Keratinocyte (primary cell): ENCODE data around the gene LRRC8C. TPM values are rescaled to one million over a fixed set of nuclear protein-coding genes. Genes with fewer than 3 reads are reported as not detected.

Experiments
- DNase-seq: peaks from one replicate; pipeline ENCODE4 v3.0.0-alpha.2; 2011; ENCODE audit warnings: low read depth, missing footprints, low spot score
- FAIRE-seq: peaks from 2 replicates; lab custom pipeline; 2011; peaks lifted over from hg19 to GRCh38; lab: Jason Lieb, UNC
- H2AFZ ChIP-seq: 2 replicates; pipeline ENCODE4 v1.6.0; 2012; ENCODE audit warnings: low read length, control low read depth, inconsistent platforms; ENCODE audit not compliant: control insufficient read depth
- H3K27ac ChIP-seq: 2 replicates; pipeline ENCODE4 v1.5.1; 2011; ENCODE audit warnings: low read length; ENCODE audit not compliant: control insufficient read depth, insufficient read depth
- H3K27me3 ChIP-seq: 3 replicates; pipeline ENCODE4 v1.6.0; 2011; ENCODE audit warnings: low read length; ENCODE audit not compliant: control insufficient read depth, insufficient read depth; ENCODE audit errors: extremely low read depth
- H3K36me3 ChIP-seq, 2 experiments: 2 replicates in 1 of 2; 3 replicates in 1 of 2; pipeline ENCODE4 v1.5.1; 2011; ENCODE audit warnings: low read length in 2 of 2, mild to moderate bottlenecking in 1 of 2; ENCODE audit not compliant: control insufficient read depth in 2 of 2, insufficient read depth in 2 of 2; ENCODE audit errors: extremely low read depth in 1 of 2
- H3K4me1 ChIP-seq: 3 replicates; pipeline ENCODE4 v1.5.1; 2011; ENCODE audit warnings: low read length; ENCODE audit not compliant: control insufficient read depth, insufficient read depth; ENCODE audit errors: extremely low read depth
- H3K4me2 ChIP-seq: 3 replicates; pipeline ENCODE4 v1.6.0; 2011; ENCODE audit warnings: low read depth, low read length; ENCODE audit not compliant: control insufficient read depth, insufficient read depth; ENCODE audit errors: extremely low read depth
- H3K4me3 ChIP-seq, 3 experiments: fragments of 200-600 bp in 1 of 3; sonication (generic) in 1 of 3; 2 replicates in 2 of 3; 3 replicates in 1 of 3; pipeline ENCODE4 v1.5.1; 2011 to 2016; ENCODE audit warnings: low read length in 3 of 3, mild to moderate bottlenecking in 3 of 3, control low read depth in 2 of 3, inconsistent platforms in 1 of 3, low read depth in 1 of 3, mixed read lengths in 1 of 3, mixed run types in 1 of 3, moderate library complexity in 1 of 3; ENCODE audit not compliant: control insufficient read depth in 2 of 3, insufficient read depth in 2 of 3; ENCODE audit errors: extremely low read depth in 1 of 3
- H3K79me2 ChIP-seq: 2 replicates; pipeline ENCODE4 v1.6.0; 2012; ENCODE audit warnings: low read length; ENCODE audit not compliant: control insufficient read depth, insufficient read depth
- H3K9ac ChIP-seq: 3 replicates; pipeline ENCODE4 v1.6.0; 2011; ENCODE audit warnings: low read length; ENCODE audit not compliant: control insufficient read depth, insufficient read depth; ENCODE audit errors: extremely low read depth
- H3K9me1 ChIP-seq: 3 replicates; pipeline ENCODE4 v1.6.0; 2011; ENCODE audit warnings: low read length; ENCODE audit not compliant: control insufficient read depth, insufficient read depth; ENCODE audit errors: extremely low read depth
- H3K9me3 ChIP-seq: 2 replicates; pipeline ENCODE4 v1.5.1; 2012; ENCODE audit warnings: low read depth, low read length; ENCODE audit not compliant: control insufficient read depth
- H4K20me1 ChIP-seq: 3 replicates; pipeline ENCODE4 v1.6.0; 2011; ENCODE audit warnings: low read length; ENCODE audit not compliant: control insufficient read depth, insufficient read depth; ENCODE audit errors: extremely low read depth
- EZH2 ChIP-seq: IDR thresholded peaks from one replicate; pipeline ENCODE4 v1.6.1; 2012; ENCODE audit warnings: inconsistent platforms, mild to moderate bottlenecking, low read length, moderate library complexity
- dilution Hi-C: fragments of 300-500 bp; cut with MboI; formaldehyde crosslinking; loops from one replicate; pipeline ENCODE4 v1.7.0; 2020; ENCODE audit warnings: low sequenced_read_pairs; ENCODE audit not compliant: extremely low pct_ligation_motif_present
- polyA plus RNA-seq, 5 experiments: library from polyadenylated mRNA; depleted of rRNA in 3 of 5; stranded (reverse) in 3 of 5; stranded (forward) in 1 of 5; unstranded in 1 of 5; fragments of >200 nt; gene quantifications; 1 replicate in 1 of 5; 2 replicates in 3 of 5; 3 replicates in 1 of 5; pipeline versions ENCODE4 v1.2.1 to v1.2.3, GENCODE V29; 2011 to 2012; ENCODE audit warnings: missing spikeins in 2 of 5, low read depth in 1 of 5, low replicate concordance in 1 of 5
- TF ChIP-seq, protein P1 (sequence below), 3 experiments: IDR thresholded peaks in 1 of 3; conservative IDR thresholded peaks in 1 of 3; optimal IDR thresholded peaks in 1 of 3; 2 replicates in 2 of 3; 3 replicates in 1 of 3; pipeline versions ENCODE3 to v1.5.1; 2011; ENCODE audit warnings: low read length in 3 of 3, mild to moderate bottlenecking in 3 of 3, moderate library complexity in 2 of 3, control low read depth in 1 of 3, inconsistent platforms in 1 of 3; ENCODE audit not compliant: insufficient read depth in 2 of 3; ENCODE audit errors: extremely low read depth in 1 of 3

LRRC8C gene
- polyA plus RNA-seq, 1 donor (not counting 4 experiments of a cell fraction or from before 2014, with no cell fraction given), result 18.4 TPM

DNA sequence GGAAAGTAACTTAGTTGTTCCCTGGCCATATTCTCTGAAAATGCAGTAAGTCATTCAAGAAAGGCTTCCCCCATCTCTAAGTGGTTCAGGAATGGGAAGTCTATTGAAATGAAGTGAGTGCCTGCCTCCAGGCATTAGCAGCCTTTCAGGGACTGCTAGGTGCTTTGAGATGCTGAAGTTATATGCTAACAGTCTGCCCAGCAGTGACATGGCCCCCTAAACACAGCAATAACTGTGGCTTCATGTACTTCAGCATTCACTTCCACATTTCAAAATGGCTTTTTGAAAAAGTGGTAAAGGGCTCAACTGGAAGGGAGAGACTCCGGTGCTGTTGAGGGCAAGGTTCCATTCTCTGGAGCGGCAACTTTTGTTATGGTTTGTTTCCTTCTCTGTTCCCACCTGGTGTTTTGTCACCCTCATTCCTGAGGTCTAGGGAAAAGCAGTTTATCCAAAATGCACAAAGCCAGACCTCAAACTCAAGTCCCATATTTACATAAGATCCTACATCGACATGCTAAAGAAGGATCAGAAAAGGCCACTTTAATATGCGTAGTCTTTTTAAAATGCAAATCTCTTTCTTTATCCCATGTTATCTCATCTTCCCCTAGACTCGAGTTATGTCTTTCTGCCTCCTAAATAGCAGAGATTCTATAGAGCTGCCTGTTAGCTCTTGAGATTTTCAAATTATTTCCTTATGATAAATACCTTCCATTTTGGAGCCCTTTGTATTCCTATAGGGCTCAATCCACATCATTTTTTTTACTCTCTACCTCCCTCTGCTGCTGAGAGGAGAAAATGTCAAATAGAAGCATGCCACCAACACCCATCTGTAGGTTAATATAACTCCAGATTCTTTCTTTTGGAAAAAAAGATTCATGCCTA, 34.2 kb upstream of the LRRC8C start:
- H2AFZ ChIP-seq, result no peak overlapping the region
- no peaks in the 10 kb centered on the region for H3K27me3 ChIP-seq
- no peak overlapping the region for H3K4me3 ChIP-seq
- H3K9me1 ChIP-seq, result no peaks in the 10 kb centered on the region
- DNase-seq (no peak), FAIRE-seq (no peak)
- no peak overlapping the region for H3K27ac ChIP-seq
- no peak overlapping the region for H3K4me2 ChIP-seq
- peaks cover 4% of the 10 kb centered on the region for H3K4me1 ChIP-seq
- no peaks in the 10 kb centered on the region for H3K9me3 ChIP-seq
- H4K20me1 ChIP-seq, result no peaks in the 10 kb centered on the region
- TF ChIP-seq, protein P1, sequence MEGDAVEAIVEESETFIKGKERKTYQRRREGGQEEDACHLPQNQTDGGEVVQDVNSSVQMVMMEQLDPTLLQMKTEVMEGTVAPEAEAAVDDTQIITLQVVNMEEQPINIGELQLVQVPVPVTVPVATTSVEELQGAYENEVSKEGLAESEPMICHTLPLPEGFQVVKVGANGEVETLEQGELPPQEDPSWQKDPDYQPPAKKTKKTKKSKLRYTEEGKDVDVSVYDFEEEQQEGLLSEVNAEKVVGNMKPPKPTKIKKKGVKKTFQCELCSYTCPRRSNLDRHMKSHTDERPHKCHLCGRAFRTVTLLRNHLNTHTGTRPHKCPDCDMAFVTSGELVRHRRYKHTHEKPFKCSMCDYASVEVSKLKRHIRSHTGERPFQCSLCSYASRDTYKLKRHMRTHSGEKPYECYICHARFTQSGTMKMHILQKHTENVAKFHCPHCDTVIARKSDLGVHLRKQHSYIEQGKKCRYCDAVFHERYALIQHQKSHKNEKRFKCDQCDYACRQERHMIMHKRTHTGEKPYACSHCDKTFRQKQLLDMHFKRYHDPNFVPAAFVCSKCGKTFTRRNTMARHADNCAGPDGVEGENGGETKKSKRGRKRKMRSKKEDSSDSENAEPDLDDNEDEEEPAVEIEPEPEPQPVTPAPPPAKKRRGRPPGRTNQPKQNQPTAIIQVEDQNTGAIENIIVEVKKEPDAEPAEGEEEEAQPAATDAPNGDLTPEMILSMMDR (optimal IDR thresholded peaks at IDR 0.05 in 1 of 3, IDR thresholded peaks at IDR 0.05 in 1 of 3, conservative IDR thresholded peaks at IDR 0.05 in 1 of 3; ENCODE audit: extremely low read depth in 1 of 3, insufficient read depth in 2 of 3, low read length in 3 of 3), result peak in 2 of 3 experiments; percentile 37 to 51
- TF ChIP-seq EZH2, result no peak
- H3K9ac ChIP-seq, result no peak overlapping the region
- dilution Hi-C loops, result no loop called here
- no peaks in the 10 kb centered on the region for H3K79me2 ChIP-seq
- no peaks in the 10 kb centered on the region for H3K36me3 ChIP-seq

DNA sequence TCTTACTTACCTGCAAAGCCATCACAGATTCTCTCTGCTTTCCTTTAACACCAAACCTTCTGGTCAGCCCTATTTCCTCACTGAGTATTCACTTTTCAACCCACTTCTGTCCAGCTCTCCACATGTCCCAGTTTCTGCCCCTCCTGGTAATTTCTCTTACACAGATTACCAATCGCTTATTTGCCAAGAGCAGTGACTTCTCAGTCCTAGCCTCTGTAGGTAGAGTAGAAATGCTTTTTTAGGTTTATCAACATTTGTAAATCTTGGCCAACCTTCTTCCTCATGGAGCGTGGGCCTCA, 33.6 kb upstream of the LRRC8C start:
- Histone ChIP-seq H3K79me2 (no peaks in the 10 kb centered on the region), H3K27ac (no peak overlapping the region), H3K4me2 (no peak overlapping the region), H4K20me1 (no peaks in the 10 kb centered on the region), H2AFZ (no peak overlapping the region), H3K9me1 (no peaks in the 10 kb centered on the region), H3K36me3 (no peaks in the 10 kb centered on the region), H3K4me1 (peaks cover 10% of the 10 kb centered on the region), H3K4me3 (no peak overlapping the region), H3K9me3 (no peaks in the 10 kb centered on the region), H3K9ac (no peak overlapping the region), H3K27me3 (no peaks in the 10 kb centered on the region)
- TF ChIP-seq, protein P1 (optimal IDR thresholded peaks at IDR 0.05 in 1 of 3, IDR thresholded peaks at IDR 0.05 in 1 of 3, conservative IDR thresholded peaks at IDR 0.05 in 1 of 3; ENCODE audit: extremely low read depth in 1 of 3, insufficient read depth in 2 of 3, low read length in 3 of 3), result no peak
- TF ChIP-seq EZH2, result no peak
- no peak for FAIRE-seq
- DNase-seq, result no peak
- dilution Hi-C loops, result no loop called here
